PFSK-1 (cell line): ENCODE results near the gene ADAM19.

Source experiments
- FOXP2 ChIP-seq: optimal IDR thresholded peaks from 2 replicates; pipeline ENCODE3; 2011; ENCODE audit warnings: borderline replicate concordance, control low read depth, inconsistent platforms; ENCODE audit not compliant: insufficient read depth; ENCODE audit errors: extremely low read length, extremely low read depth
- POLR2AphosphoS5 ChIP-seq: IDR thresholded peaks from 2 replicates; pipeline ENCODE4 v1.6.1; 2012; ENCODE audit warnings: low read depth, mild to moderate bottlenecking, control low read depth, low read length, moderate library complexity
- SIN3A ChIP-seq: IDR thresholded peaks from 2 replicates; pipeline ENCODE4 v1.6.1; 2012; ENCODE audit warnings: mild to moderate bottlenecking, low read length, moderate library complexity, borderline replicate concordance; ENCODE audit not compliant: insufficient read depth
- TAF1 ChIP-seq: IDR thresholded peaks from 2 replicates; pipeline ENCODE4 v1.6.1; 2012; ENCODE audit warnings: low read length, control low read depth, borderline replicate concordance; ENCODE audit not compliant: insufficient read depth
- TF ChIP-seq, protein P1 (sequence below), 2 experiments: IDR thresholded peaks; 2 replicates each; pipeline versions ENCODE4 v1.6.1 to v1.8.0; 2011 to 2012; ENCODE audit warnings: low read depth in 2 of 2, low read length in 2 of 2, control low read depth in 1 of 2, inconsistent platforms in 1 of 2, mild to moderate bottlenecking in 1 of 2, moderate library complexity in 1 of 2; ENCODE audit not compliant: insufficient read depth in 1 of 2

DNA sequence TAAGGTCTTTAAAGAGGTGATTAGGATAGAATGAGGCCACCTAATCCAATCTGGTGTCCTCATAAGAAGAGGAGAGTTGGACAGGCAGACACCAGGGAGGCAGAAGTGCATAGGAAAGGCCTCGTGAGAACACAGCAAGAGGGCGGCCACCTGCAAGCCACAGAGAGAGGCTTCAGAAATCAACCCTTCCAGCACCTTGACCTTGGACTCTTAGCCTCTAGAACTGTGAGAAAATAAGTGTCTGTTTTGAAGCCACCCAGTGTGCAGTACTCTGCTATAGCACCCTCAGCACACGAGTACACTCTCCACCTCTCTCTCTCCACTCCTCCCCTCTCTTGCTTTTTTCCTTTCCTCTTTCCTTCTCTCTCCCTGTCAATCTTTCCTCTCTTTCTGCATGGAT, 88.7 kb downstream of the ADAM19 start:
- TF ChIP-seq, protein P1, sequence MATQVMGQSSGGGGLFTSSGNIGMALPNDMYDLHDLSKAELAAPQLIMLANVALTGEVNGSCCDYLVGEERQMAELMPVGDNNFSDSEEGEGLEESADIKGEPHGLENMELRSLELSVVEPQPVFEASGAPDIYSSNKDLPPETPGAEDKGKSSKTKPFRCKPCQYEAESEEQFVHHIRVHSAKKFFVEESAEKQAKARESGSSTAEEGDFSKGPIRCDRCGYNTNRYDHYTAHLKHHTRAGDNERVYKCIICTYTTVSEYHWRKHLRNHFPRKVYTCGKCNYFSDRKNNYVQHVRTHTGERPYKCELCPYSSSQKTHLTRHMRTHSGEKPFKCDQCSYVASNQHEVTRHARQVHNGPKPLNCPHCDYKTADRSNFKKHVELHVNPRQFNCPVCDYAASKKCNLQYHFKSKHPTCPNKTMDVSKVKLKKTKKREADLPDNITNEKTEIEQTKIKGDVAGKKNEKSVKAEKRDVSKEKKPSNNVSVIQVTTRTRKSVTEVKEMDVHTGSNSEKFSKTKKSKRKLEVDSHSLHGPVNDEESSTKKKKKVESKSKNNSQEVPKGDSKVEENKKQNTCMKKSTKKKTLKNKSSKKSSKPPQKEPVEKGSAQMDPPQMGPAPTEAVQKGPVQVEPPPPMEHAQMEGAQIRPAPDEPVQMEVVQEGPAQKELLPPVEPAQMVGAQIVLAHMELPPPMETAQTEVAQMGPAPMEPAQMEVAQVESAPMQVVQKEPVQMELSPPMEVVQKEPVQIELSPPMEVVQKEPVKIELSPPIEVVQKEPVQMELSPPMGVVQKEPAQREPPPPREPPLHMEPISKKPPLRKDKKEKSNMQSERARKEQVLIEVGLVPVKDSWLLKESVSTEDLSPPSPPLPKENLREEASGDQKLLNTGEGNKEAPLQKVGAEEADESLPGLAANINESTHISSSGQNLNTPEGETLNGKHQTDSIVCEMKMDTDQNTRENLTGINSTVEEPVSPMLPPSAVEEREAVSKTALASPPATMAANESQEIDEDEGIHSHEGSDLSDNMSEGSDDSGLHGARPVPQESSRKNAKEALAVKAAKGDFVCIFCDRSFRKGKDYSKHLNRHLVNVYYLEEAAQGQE (IDR thresholded peaks at IDR 0.05; ENCODE audit: insufficient read depth in 1 of 2, low read depth in 2 of 2, low read length in 2 of 2) = no peak
- TF ChIP-seq POLR2AphosphoS5 (no peak), SIN3A (no peak), TAF1 (no peak), FOXP2 (no peak)
